A549 (cell line): Measurements from ENCODE around the gene UFM1. TPM values are rescaled to one million over a fixed set of nuclear protein-coding genes. Genes with fewer than 3 reads are reported as not detected.

Experiments used
- ATAC-seq, 2 experiments: fragments of 200-7000 bp in 1 of 2; fragments of >200 bp in 1 of 2; cut with Nextera tagmentation in 1 of 2; cut with Tn5 transposase in 1 of 2; 3 replicates each; pipeline versions ENCODE4 v1.8.0 to v1.9.1; 2018 to 2020; ENCODE audit warnings: mild to moderate bottlenecking in 1 of 2, moderate library complexity in 1 of 2
- CTCF ChIA-PET: fragments of 300-600 bp; sonication (Branson Sonifier 250); formaldehyde crosslinking; extraction: SDS; loops from one replicate; lab custom pipeline; 2021; ENCODE audit warnings: antibody characterized with exemption, inconsistent platforms; lab: Yijun Ruan, JAX
- POLR2A ChIA-PET: fragments of 350-600 bp; formaldehyde crosslinking; extraction: SDS; loops from one replicate; lab custom pipeline; 2021; ENCODE audit warnings: antibody characterized with exemption, inconsistent platforms; lab: Yijun Ruan, JAX
- DNase-seq, 2 experiments: peaks; one replicate each; pipeline versions ENCODE4 v3.0.0 to v3.0.0-alpha.2; 2011 to 2016; ENCODE audit warnings: low read depth in 1 of 2, low spot score in 1 of 2
- FAIRE-seq: peaks from 2 replicates; lab custom pipeline; 2011; peaks lifted over from hg19 to GRCh38; lab: Jason Lieb, UNC
- H3K27ac ChIP-seq, 2 experiments: fragments of >200 bp; sonication (Bioruptor Twin); formaldehyde crosslinking; 3 replicates each; pipeline ENCODE4 v1.5.1; 2016 to 2017
- H3K4me1 ChIP-seq: fragments of >200 bp; sonication (Bioruptor Twin); formaldehyde crosslinking; 3 replicates; pipeline ENCODE4 v1.6.1; 2016
- H3K4me2 ChIP-seq: fragments of >200 bp; sonication (Bioruptor Twin); formaldehyde crosslinking; 3 replicates; pipeline ENCODE4 v1.6.1; 2016
- H3K4me3 ChIP-seq: fragments of >200 bp; sonication (Bioruptor Twin); formaldehyde crosslinking; 3 replicates; pipeline ENCODE4 v1.5.1; 2016
- H3K9me3 ChIP-seq: fragments of >200 bp; sonication (Bioruptor Twin); formaldehyde crosslinking; 3 replicates; pipeline ENCODE4 v1.6.1; 2016
- BHLHE40 ChIP-seq: IDR thresholded peaks from 2 replicates; pipeline ENCODE4 v1.6.1; 2012; ENCODE audit warnings: low read depth, low read length, inconsistent platforms
- CBX8 ChIP-seq: fragments of 200-600 bp; sonication (generic); IDR thresholded peaks from 2 replicates; pipeline ENCODE4 v1.6.1; 2016
- CEBPB ChIP-seq, 2 experiments: fragments of >200 bp in 1 of 2; sonication (Bioruptor Twin) in 1 of 2; formaldehyde crosslinking in 1 of 2; IDR thresholded peaks; 2 replicates each; pipeline ENCODE4 v1.6.1; 2012 to 2016
- CHD2 ChIP-seq: fragments of 150-350 bp; IDR thresholded peaks from 2 replicates; pipeline ENCODE4 v1.6.1; 2014; ENCODE audit warnings: low read length; ENCODE audit not compliant: partially characterized antibody
- EHF ChIP-seq: fragments of 250-450 bp; sonication (Bioruptor Pico); IDR thresholded peaks from 2 replicates; pipeline ENCODE4 v1.5.0; 2020; ENCODE audit warnings: mild to moderate bottlenecking
- FOSL2 ChIP-seq, 2 experiments: fragments of 450-650 bp in 1 of 2; fragments of >200 bp in 1 of 2; sonication (Bioruptor Twin) in 1 of 2; formaldehyde crosslinking; IDR thresholded peaks; 2 replicates each; pipeline versions ENCODE4 v1.5.0 to v1.6.1; 2016 to 2020; ENCODE audit warnings: mild to moderate bottlenecking in 1 of 2, moderate library complexity in 1 of 2
- HDAC2 ChIP-seq: fragments of 200-600 bp; sonication (generic); IDR thresholded peaks from 2 replicates; pipeline ENCODE4 v1.6.1; 2016
- HEYL ChIP-seq: fragments of 250-450 bp; sonication (Bioruptor Pico); IDR thresholded peaks from 2 replicates; pipeline ENCODE4 v1.8.0; 2021; ENCODE audit warnings: mild to moderate bottlenecking, moderate library complexity
- HMGXB4 ChIP-seq: fragments of 250-450 bp; sonication (Bioruptor Pico); IDR thresholded peaks from 2 replicates; pipeline ENCODE4 v1.5.0; 2021; ENCODE audit warnings: mild to moderate bottlenecking, moderate library complexity, borderline replicate concordance
- HOXB13 ChIP-seq: fragments of 250-450 bp; sonication (Bioruptor Pico); IDR thresholded peaks from 2 replicates; pipeline ENCODE4 v1.5.0; 2020; ENCODE audit warnings: low read depth, mild to moderate bottlenecking, moderate library complexity
- JUN ChIP-seq, 2 experiments: fragments of >200 bp; sonication (Bioruptor Twin); formaldehyde crosslinking; IDR thresholded peaks; 2 replicates in 1 of 2; 3 replicates in 1 of 2; pipeline ENCODE4 v1.6.1; 2016 to 2017
- JUNB ChIP-seq: fragments of >200 bp; sonication (Bioruptor Twin); formaldehyde crosslinking; IDR thresholded peaks from 2 replicates; pipeline ENCODE4 v1.6.1; 2016
- KDM5A ChIP-seq: fragments of 200-600 bp; sonication (generic); IDR thresholded peaks from 2 replicates; pipeline ENCODE4 v1.6.1; 2016; ENCODE audit warnings: antibody characterized with exemption, mild to moderate bottlenecking
- MAFK ChIP-seq: fragments of 450-650 bp; IDR thresholded peaks from 2 replicates; pipeline ENCODE4 v1.6.1; 2014; ENCODE audit not compliant: partially characterized antibody
- MAZ ChIP-seq: fragments of 150-350 bp; IDR thresholded peaks from 2 replicates; pipeline ENCODE4 v1.6.1; 2014; ENCODE audit warnings: antibody characterized with exemption, low read depth, low read length, borderline replicate concordance
- MYC ChIP-seq: IDR thresholded peaks from 2 replicates; pipeline ENCODE4 v1.6.1; 2012; ENCODE audit warnings: mild to moderate bottlenecking, inconsistent platforms, low read length, improper control_type of control experiment, borderline replicate concordance
- NPAS2 ChIP-seq: fragments of 250-450 bp; sonication (Bioruptor Pico); IDR thresholded peaks from 2 replicates; pipeline ENCODE4 v1.8.0; 2022; ENCODE audit warnings: mild to moderate bottlenecking, moderate library complexity, borderline replicate concordance
- SREBF2 ChIP-seq: fragments of 450-650 bp; IDR thresholded peaks from 2 replicates; pipeline ENCODE4 v1.6.1; 2014; ENCODE audit warnings: mild to moderate bottlenecking, moderate library complexity
- TFCP2L1 ChIP-seq: fragments of 250-450 bp; sonication (Bioruptor Pico); IDR thresholded peaks from 2 replicates; pipeline ENCODE4 v1.5.0; 2021; ENCODE audit warnings: mild to moderate bottlenecking
- TP53 ChIP-seq: fragments of 250-450 bp; sonication (Bioruptor Pico); IDR thresholded peaks from 2 replicates; pipeline ENCODE4 v1.5.0; 2021; ENCODE audit warnings: mild to moderate bottlenecking, moderate library complexity
- ZFP36 ChIP-seq: fragments of 450-650 bp; IDR thresholded peaks from 2 replicates; pipeline ENCODE4 v1.6.1; 2014; ENCODE audit warnings: borderline replicate concordance; ENCODE audit not compliant: partially characterized antibody
- WGBS: methylation state at CpG from one replicate; pipeline ENCODE4 v1.1.6; 2017; ENCODE audit errors: missing lambda C conversion rate; 5-methylcytosine and 5-hydroxymethylcytosine counted together
- polyA plus RNA-seq, 4 experiments: library from polyadenylated mRNA; depleted of rRNA in 3 of 4; stranded (reverse); fragments of >200 nt; fragmentation: RNase III in 1 of 4; extraction: RNeasy Plus Mini Kit Qiagen cat#74134 plus additional on column Dnase treatment in 1 of 4; gene quantifications; 2 replicates in 3 of 4; 3 replicates in 1 of 4; pipeline ENCODE4 v1.2.3, GENCODE V29; 2011 to 2017
- TF ChIP-seq, protein P1 (sequence below): fragments of 450-650 bp; IDR thresholded peaks from 2 replicates; pipeline ENCODE4 v1.6.1; 2014; ENCODE audit warnings: antibody characterized with exemption
- TF ChIP-seq, protein P2 (sequence below): fragments of >200 bp; sonication (Bioruptor Twin); formaldehyde crosslinking; IDR thresholded peaks from 3 replicates; pipeline ENCODE4 v1.6.1; 2016

Gene UFM1
- polyA plus RNA-seq, 2 of the 4 experiments (the other 2 are of a cell fraction): 35.7 to 67.6 TPM

- Histone ChIP-seq H3K4me2 (no peak overlapping the region), H3K4me3 (no peak overlapping the region), H3K27ac (no peak overlapping the region), H3K4me1 (no peaks in the 10 kb centered on the region), H3K9me3 (no peaks in the 10 kb centered on the region)
- ChIA-PET POLR2A (no interaction called here), CTCF (no interaction called here)
- no peak for TF ChIP-seq MAZ
- TF ChIP-seq HOXB13 (CRISPR knock-in tag): no peak
- TF ChIP-seq CEBPB (IDR thresholded peaks at IDR 0.05): no peak
- no peak for TF ChIP-seq HEYL (CRISPR knock-in tag)
- no peak for TF ChIP-seq HMGXB4 (CRISPR knock-in tag)
- no peak for TF ChIP-seq TFCP2L1 (CRISPR knock-in tag)
- TF ChIP-seq ZFP36: no peak
- TF ChIP-seq FOSL2 (IDR thresholded peaks at IDR 0.05): no peak
- TF ChIP-seq FOSL2 (CRISPR knock-in tag; IDR thresholded peaks at IDR 0.05): no peak
- TF ChIP-seq, protein P1, sequence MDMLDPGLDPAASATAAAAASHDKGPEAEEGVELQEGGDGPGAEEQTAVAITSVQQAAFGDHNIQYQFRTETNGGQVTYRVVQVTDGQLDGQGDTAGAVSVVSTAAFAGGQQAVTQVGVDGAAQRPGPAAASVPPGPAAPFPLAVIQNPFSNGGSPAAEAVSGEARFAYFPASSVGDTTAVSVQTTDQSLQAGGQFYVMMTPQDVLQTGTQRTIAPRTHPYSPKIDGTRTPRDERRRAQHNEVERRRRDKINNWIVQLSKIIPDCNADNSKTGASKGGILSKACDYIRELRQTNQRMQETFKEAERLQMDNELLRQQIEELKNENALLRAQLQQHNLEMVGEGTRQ: no peak
- TF ChIP-seq HDAC2: no peak
- TF ChIP-seq MAFK: no peak
- TF ChIP-seq JUNB: no peak
- TF ChIP-seq, protein P2, sequence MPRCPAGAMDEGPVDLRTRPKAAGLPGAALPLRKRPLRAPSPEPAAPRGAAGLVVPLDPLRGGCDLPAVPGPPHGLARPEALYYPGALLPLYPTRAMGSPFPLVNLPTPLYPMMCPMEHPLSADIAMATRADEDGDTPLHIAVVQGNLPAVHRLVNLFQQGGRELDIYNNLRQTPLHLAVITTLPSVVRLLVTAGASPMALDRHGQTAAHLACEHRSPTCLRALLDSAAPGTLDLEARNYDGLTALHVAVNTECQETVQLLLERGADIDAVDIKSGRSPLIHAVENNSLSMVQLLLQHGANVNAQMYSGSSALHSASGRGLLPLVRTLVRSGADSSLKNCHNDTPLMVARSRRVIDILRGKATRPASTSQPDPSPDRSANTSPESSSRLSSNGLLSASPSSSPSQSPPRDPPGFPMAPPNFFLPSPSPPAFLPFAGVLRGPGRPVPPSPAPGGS: no peak
- no peak for TF ChIP-seq EHF (CRISPR knock-in tag)
- TF ChIP-seq BHLHE40: no peak
- no peak for TF ChIP-seq CHD2
- no peak for TF ChIP-seq CBX8
- no peak for TF ChIP-seq NPAS2 (CRISPR knock-in tag)
- no peak for TF ChIP-seq SREBF2
- TF ChIP-seq TP53 (CRISPR knock-in tag): no peak
- 52% methylated on average over 3 of the region's 3 CpGs for WGBS
- ATAC-seq: no peak
- FAIRE-seq: no peak
- DNase-seq: no peak
These were observed 45.8 kb downstream of the UFM1 start for GRCh38 chr13:38395497-38395788.

GRCh38 chr13:38398711-38399493 lies 49.3 kb downstream of the UFM1 start:
- H3K4me3 ChIP-seq: no peak overlapping the region
- DNase-seq (no peak), ATAC-seq (no peak), FAIRE-seq (no peak)
- CTCF ChIA-PET: no interaction called here
- WGBS: 20% methylated on average over 5 of the region's 5 CpGs
- TF ChIP-seq KDM5A: no peak
- H3K4me2 ChIP-seq: no peak overlapping the region
- POLR2A ChIA-PET: no interaction called here
- no peaks in the 10 kb centered on the region for H3K9me3 ChIP-seq
- no peak overlapping the region for H3K27ac ChIP-seq
- H3K4me1 ChIP-seq: no peaks in the 10 kb centered on the region

DNA sequence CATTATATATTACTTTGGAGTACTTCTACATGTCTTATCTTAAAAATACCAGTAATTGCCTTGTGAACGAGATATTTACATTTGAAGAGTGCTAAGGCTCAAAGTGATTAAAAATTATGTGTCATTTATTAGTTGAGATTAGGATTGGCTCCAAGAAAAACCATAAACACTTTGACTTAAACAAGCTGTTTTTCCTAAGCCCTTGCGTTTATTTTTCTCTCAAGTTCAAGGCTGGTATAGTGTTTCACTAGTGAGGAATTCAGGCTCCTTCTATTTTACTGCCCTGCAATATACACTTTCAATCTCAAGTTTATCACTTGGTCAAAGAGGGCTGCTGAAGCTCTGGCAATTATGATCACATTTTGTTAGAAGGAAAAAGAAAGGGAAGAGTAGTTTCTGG lies 49.9 kb downstream of the UFM1 start:
- H3K27ac ChIP-seq: no peak overlapping the region
- CTCF ChIA-PET: no interaction called here
- TF ChIP-seq JUN (IDR thresholded peaks at IDR 0.05): no peak
- TF ChIP-seq HDAC2: no peak
- TF ChIP-seq, protein P1: no peak
- no peak for TF ChIP-seq MYC
- TF ChIP-seq CBX8: no peak
- no peak for TF ChIP-seq JUNB
- no peak for TF ChIP-seq HEYL (CRISPR knock-in tag)
- FAIRE-seq (no peak), DNase-seq (no peak), ATAC-seq (no peak)
- no peaks in the 10 kb centered on the region for H3K4me1 ChIP-seq
- POLR2A ChIA-PET: no interaction called here
- no peak overlapping the region for H3K4me3 ChIP-seq
- whole genome bisulfite sequencing: 20% methylated on average over 2 of the region's 2 CpGs
- no peak overlapping the region for H3K4me2 ChIP-seq
- no peaks in the 10 kb centered on the region for H3K9me3 ChIP-seq
